ENCODE data around the gene SIGLEC9. TPM values are rescaled to one million over a fixed set of nuclear protein-coding genes. Genes with fewer than 3 reads are reported as not detected.

Gene SIGLEC9
- total and polyA plus RNA-seq, 2 of the 8 experiments (the other 6 are each of a cell fraction or from before 2014, with no cell fraction given): not detected

GRCh38 chr19:51179256-51179655 is 54.5 kb downstream of the SIGLEC9 start (continued):
- TF ChIP-seq, protein P1, sequence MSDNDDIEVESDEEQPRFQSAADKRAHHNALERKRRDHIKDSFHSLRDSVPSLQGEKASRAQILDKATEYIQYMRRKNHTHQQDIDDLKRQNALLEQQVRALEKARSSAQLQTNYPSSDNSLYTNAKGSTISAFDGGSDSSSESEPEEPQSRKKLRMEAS (IDR thresholded peaks at IDR 0.05): no peak

Other genes starting within 250 kb of the SIGLEC9 start
- gene KLK4, start 213.5 kb upstream of the SIGLEC9 start, total RNA-seq (2021; fragmentation: NEBNext Ultra II Directional; extraction: Animal tissue kit (Norgen Biotek cat#: 25700)): 1.3 TPM in 1 of 2 replicates, not detected in the other
- gene KLK4, start 213.5 kb upstream of the SIGLEC9 start, polyA plus RNA-seq (2011; rRNA removed): 0.44 and 6.8 TPM in 2 replicates
- 0.55 and 0.76 TPM in 2 replicates for gene KLK5, start 171.9 kb upstream of the SIGLEC9 start, total RNA-seq (2021; fragmentation: NEBNext Ultra II Directional; extraction: Animal tissue kit (Norgen Biotek cat#: 25700))
- gene KLK5, start 171.9 kb upstream of the SIGLEC9 start, polyA plus RNA-seq (2011; rRNA removed): 1.7 and 2.0 TPM in 2 replicates
- gene KLK6, start 155.3 kb upstream of the SIGLEC9 start, total RNA-seq (2021; fragmentation: NEBNext Ultra II Directional; extraction: Animal tissue kit (Norgen Biotek cat#: 25700)): 0.55 and 0.69 TPM in 2 replicates
- gene KLK6, start 155.3 kb upstream of the SIGLEC9 start, polyA plus RNA-seq (2011; rRNA removed): 2.6 and 3.2 TPM in 2 replicates
- 0.55 and 0.73 TPM in 2 replicates for gene KLK7, start 141.0 kb upstream of the SIGLEC9 start, total RNA-seq (2021; fragmentation: NEBNext Ultra II Directional; extraction: Animal tissue kit (Norgen Biotek cat#: 25700))
- 1.4 and 2.1 TPM in 2 replicates for gene KLK7, start 141.0 kb upstream of the SIGLEC9 start, polyA plus RNA-seq (2011; rRNA removed)
- gene KLK8, start 123.3 kb upstream of the SIGLEC9 start, total RNA-seq (2021; fragmentation: NEBNext Ultra II Directional; extraction: Animal tissue kit (Norgen Biotek cat#: 25700)): 2.1 and 2.9 TPM in 2 replicates
- gene KLK8, start 123.3 kb upstream of the SIGLEC9 start, polyA plus RNA-seq (2011; rRNA removed): 3.6 and 7.1 TPM in 2 replicates
- 4.5 and 4.8 TPM in 2 replicates for gene KLK10, start 105.2 kb upstream of the SIGLEC9 start, total RNA-seq (2021; fragmentation: NEBNext Ultra II Directional; extraction: Animal tissue kit (Norgen Biotek cat#: 25700))
- gene KLK10, start 105.2 kb upstream of the SIGLEC9 start, polyA plus RNA-seq (2011; rRNA removed): 9.7 and 12.4 TPM in 2 replicates
- not detected in 2 replicates for gene KLK11, start 98.3 kb upstream of the SIGLEC9 start, total RNA-seq (2021; fragmentation: NEBNext Ultra II Directional; extraction: Animal tissue kit (Norgen Biotek cat#: 25700))
- gene KLK11, start 98.3 kb upstream of the SIGLEC9 start, polyA plus RNA-seq (2011; rRNA removed): 0.38 and 0.45 TPM in 2 replicates
- gene KLK12, start 89.9 kb upstream of the SIGLEC9 start, total RNA-seq (2021; fragmentation: NEBNext Ultra II Directional; extraction: Animal tissue kit (Norgen Biotek cat#: 25700)): not detected in 2 replicates
- gene KLK12, start 89.9 kb upstream of the SIGLEC9 start, polyA plus RNA-seq (2011; rRNA removed): 0.24 TPM in 1 of 2 replicates, not detected in the other
- gene KLK13, start 59.8 kb upstream of the SIGLEC9 start, total RNA-seq (2021; fragmentation: NEBNext Ultra II Directional; extraction: Animal tissue kit (Norgen Biotek cat#: 25700)): 4.2 and 5.0 TPM in 2 replicates
- 4.5 and 4.6 TPM in 2 replicates for gene KLK13, start 59.8 kb upstream of the SIGLEC9 start, polyA plus RNA-seq (2011; rRNA removed)
- gene KLK14, start 42.0 kb upstream of the SIGLEC9 start, total RNA-seq (2021; fragmentation: NEBNext Ultra II Directional; extraction: Animal tissue kit (Norgen Biotek cat#: 25700)): 0.40 and 1.2 TPM in 2 replicates
- 0.09 and 0.22 TPM in 2 replicates for gene KLK14, start 42.0 kb upstream of the SIGLEC9 start, polyA plus RNA-seq (2011; rRNA removed)
- gene CTU1, start 16.5 kb upstream of the SIGLEC9 start, total RNA-seq (2021; fragmentation: NEBNext Ultra II Directional; extraction: Animal tissue kit (Norgen Biotek cat#: 25700)): 7.2 and 8.1 TPM in 2 replicates
- 4.6 and 6.6 TPM in 2 replicates for gene CTU1, start 16.5 kb upstream of the SIGLEC9 start, polyA plus RNA-seq (2011; rRNA removed)
- gene SIGLEC7, start 17.4 kb downstream of the SIGLEC9 start, total RNA-seq (2021; fragmentation: NEBNext Ultra II Directional; extraction: Animal tissue kit (Norgen Biotek cat#: 25700)): not detected in 2 replicates
- gene SIGLEC7, start 17.4 kb downstream of the SIGLEC9 start, polyA plus RNA-seq (2011; rRNA removed): not detected in 2 replicates
- not detected in 2 replicates for gene CD33, start 100.2 kb downstream of the SIGLEC9 start, total RNA-seq (2021; fragmentation: NEBNext Ultra II Directional; extraction: Animal tissue kit (Norgen Biotek cat#: 25700))
- gene CD33, start 100.2 kb downstream of the SIGLEC9 start, polyA plus RNA-seq (2011; rRNA removed): 0.06 and 0.11 TPM in 2 replicates
- not detected in 2 replicates for gene SIGLECL1, start 126.2 kb downstream of the SIGLEC9 start, total RNA-seq (2021; fragmentation: NEBNext Ultra II Directional; extraction: Animal tissue kit (Norgen Biotek cat#: 25700))
- not detected in 2 replicates for gene SIGLECL1, start 126.2 kb downstream of the SIGLEC9 start, polyA plus RNA-seq (2011; rRNA removed)
- 31.8 and 34.1 TPM in 2 replicates for gene IGLON5, start 186.7 kb downstream of the SIGLEC9 start, total RNA-seq (2021; fragmentation: NEBNext Ultra II Directional; extraction: Animal tissue kit (Norgen Biotek cat#: 25700))
- gene IGLON5, start 186.7 kb downstream of the SIGLEC9 start, polyA plus RNA-seq (2011; rRNA removed): 34.6 and 51.4 TPM in 2 replicates
- gene VSIG10L, start 217.2 kb downstream of the SIGLEC9 start, total RNA-seq (2021; fragmentation: NEBNext Ultra II Directional; extraction: Animal tissue kit (Norgen Biotek cat#: 25700)): 10.2 and 10.3 TPM in 2 replicates
- gene VSIG10L, start 217.2 kb downstream of the SIGLEC9 start, polyA plus RNA-seq (2011; rRNA removed): 9.9 and 10.4 TPM in 2 replicates
- 40.0 and 42.1 TPM in 2 replicates for gene ETFB, start 241.5 kb downstream of the SIGLEC9 start, total RNA-seq (2021; fragmentation: NEBNext Ultra II Directional; extraction: Animal tissue kit (Norgen Biotek cat#: 25700))
- 66.5 and 94.6 TPM in 2 replicates for gene ETFB, start 241.5 kb downstream of the SIGLEC9 start, polyA plus RNA-seq (2011; rRNA removed)
- gene CLDND2, start 244.1 kb downstream of the SIGLEC9 start, total RNA-seq (2021; fragmentation: NEBNext Ultra II Directional; extraction: Animal tissue kit (Norgen Biotek cat#: 25700)): 0.56 and 1.0 TPM in 2 replicates
- 0.21 TPM in 1 of 2 replicates, not detected in the other for gene CLDND2, start 244.1 kb downstream of the SIGLEC9 start, polyA plus RNA-seq (2011; rRNA removed)
- gene NKG7, start 247.7 kb downstream of the SIGLEC9 start, total RNA-seq (2021; fragmentation: NEBNext Ultra II Directional; extraction: Animal tissue kit (Norgen Biotek cat#: 25700)): not detected in 2 replicates
- not detected in 2 replicates for gene NKG7, start 247.7 kb downstream of the SIGLEC9 start, polyA plus RNA-seq (2011; rRNA removed)

All from H1 (cell line).